GM12878 (cell line): ENCODE measurements around the gene TOGARAM1. TPM values are rescaled to one million over a fixed set of nuclear protein-coding genes. Genes with fewer than 3 reads are reported as not detected.
A peak's percentile ranks its signal among the peaks of the same experiment; 100 is the strongest.

Experiments
- ATAC-seq: fragments of 200-7000 bp; cut with Tn5 transposase; 3 replicates; pipeline ENCODE4 v1.9.1; 2020; ENCODE audit warnings: mild to moderate bottlenecking, moderate library complexity
- BruUV-seq: library from RNA; stranded (reverse); fragments of 400-500 nt; replicated peaks from 2 replicates; lab custom pipeline; 2021; lab: Mats Ljungman, UMichigan
- CTCF ChIA-PET: fragments of 300-600 bp; sonication (Branson Sonifier 250); formaldehyde crosslinking; extraction: SDS; loops from one replicate; lab custom pipeline; 2021; ENCODE audit warnings: inconsistent platforms; lab: Yijun Ruan, JAX
- POLR2A ChIA-PET: fragments of 350-600 bp; formaldehyde crosslinking; extraction: SDS; loops from one replicate; lab custom pipeline; 2021; ENCODE audit warnings: inconsistent platforms; lab: Charles Lee
- RAD21 ChIA-PET: fragments of 300-600 bp; sonication (Branson Sonifier 250); formaldehyde crosslinking; loops from one replicate; lab custom pipeline; 2023; ENCODE audit warnings: antibody characterized with exemption; ENCODE audit not compliant: unreplicated experiment; lab: Charles Lee
- SMC1A ChIA-PET: fragments of 300-600 bp; sonication (Branson Sonifier 250); formaldehyde crosslinking; loops from one replicate; lab custom pipeline; 2023; ENCODE audit not compliant: unreplicated experiment, uncharacterized antibody; lab: Charles Lee
- DNase-seq: peaks from one replicate; pipeline ENCODE4 v3.0.0-alpha.2; 2011; ENCODE audit warnings: low read depth, low spot score
- FAIRE-seq: peaks from 3 replicates; lab custom pipeline; 2011; peaks lifted over from hg19 to GRCh38; lab: Jason Lieb, UNC
- H2AFZ ChIP-seq: 2 replicates; pipeline ENCODE4 v1.6.0; 2011; ENCODE audit warnings: low read depth, low read length, control low read depth; ENCODE audit not compliant: control insufficient read depth
- H3K27ac ChIP-seq: 2 replicates; pipeline ENCODE4 v1.5.1; 2011; ENCODE audit warnings: control low read depth; ENCODE audit not compliant: control insufficient read depth, insufficient read depth
- H3K27me3 ChIP-seq, 2 experiments: replicated peaks in 1 of 2; 2 replicates each; pipeline versions ENCODE4 v1.6.0 to v1.6.1; 2011; ENCODE audit warnings: low read length in 1 of 2; ENCODE audit not compliant: control insufficient read depth in 2 of 2, insufficient read depth in 2 of 2
- H3K36me3 ChIP-seq, 2 experiments: 2 replicates each; pipeline ENCODE4 v1.5.1; 2011; ENCODE audit warnings: low read length in 1 of 2; ENCODE audit not compliant: control insufficient read depth in 2 of 2, insufficient read depth in 2 of 2
- H3K4me1 ChIP-seq: 2 replicates; pipeline ENCODE4 v1.6.1; 2011; ENCODE audit warnings: mild to moderate bottlenecking, low read length, moderate library complexity, mixed read lengths; ENCODE audit not compliant: control insufficient read depth, insufficient read depth
- H3K4me2 ChIP-seq: 2 replicates; pipeline ENCODE4 v1.6.0; 2011; ENCODE audit warnings: control low read depth; ENCODE audit not compliant: control insufficient read depth, insufficient read depth
- H3K4me3 ChIP-seq: fragments of 200-600 bp; sonication (generic); 2 replicates; pipeline ENCODE4 v1.5.1; 2016
- H3K79me2 ChIP-seq: 2 replicates; pipeline ENCODE4 v1.6.0; 2011; ENCODE audit warnings: low read length; ENCODE audit not compliant: control insufficient read depth, insufficient read depth
- H3K9ac ChIP-seq: 2 replicates; pipeline ENCODE4 v1.8.0; 2011; ENCODE audit warnings: low read length, control low read depth, mixed read lengths; ENCODE audit not compliant: control insufficient read depth, insufficient read depth
- H3K9me3 ChIP-seq: replicated peaks from 3 replicates; pipeline ENCODE4 v1.5.1; 2011; ENCODE audit warnings: mild to moderate bottlenecking, low read length; ENCODE audit not compliant: control insufficient read depth, insufficient read depth
- H4K20me1 ChIP-seq: 2 replicates; pipeline ENCODE4 v1.6.0; 2011; ENCODE audit not compliant: control insufficient read depth, insufficient read depth
- CBX5 ChIP-seq: sonication (generic); IDR thresholded peaks from 2 replicates; pipeline ENCODE4 v1.6.1; 2016; ENCODE audit warnings: low read depth, moderate library complexity, mild to moderate bottlenecking, inconsistent platforms
- CREB1 ChIP-seq: IDR thresholded peaks from 2 replicates; pipeline ENCODE4 v1.6.1; 2012; ENCODE audit warnings: low read depth, mild to moderate bottlenecking, inconsistent platforms
- SIX5 ChIP-seq: IDR thresholded peaks from 2 replicates; pipeline ENCODE4 v1.6.1; 2011; ENCODE audit warnings: mild to moderate bottlenecking, low read depth, low read length, moderate library complexity; ENCODE audit not compliant: severe bottlenecking
- WGBS: methylation state at CpG from one replicate; pipeline ENCODE4 v1.1.6; 2016; ENCODE audit warnings: low lambda C conversion rate; ENCODE audit not compliant: insufficient replicate concordance, insufficient coverage; ENCODE audit errors: missing lambda C conversion rate; 5-methylcytosine and 5-hydroxymethylcytosine counted together
- in situ Hi-C: fragments of 300-500 bp; cut with MboI; formaldehyde crosslinking; loops from 9 replicates; pipeline ENCODE4 v1.14.3; 2018; ENCODE audit warnings: mixed read lengths
- intact Hi-C: fragments of 100-400 bp; cut with micrococcal nuclease; formaldehyde crosslinking; loops from one replicate; pipeline ENCODE4 v1.14.2; 2022; ENCODE audit not compliant: unreplicated experiment
- polyA plus RNA-seq, 11 experiments: library from polyadenylated mRNA; depleted of rRNA in 4 of 11; unstranded in 6 of 11; stranded (reverse) in 5 of 11; fragments of >200 nt; fragmentation: Nextera tagmentation in 4 of 11; fragmentation: Illumina TruSeq in 1 of 11; extraction: Ambion mirVana in 4 of 11; extraction: Trizol in 1 of 11; gene quantifications; 1 replicate in 1 of 11; 2 replicates in 10 of 11; pipeline versions ENCODE4 v1.2.1 to v1.2.3, GENCODE V29; 2011 to 2016; ENCODE audit warnings: inconsistent platforms in 2 of 11, missing spikeins in 2 of 11, low read depth in 1 of 11
- total RNA-seq, 4 experiments: library from RNA; depleted of rRNA in 3 of 4; stranded (reverse); fragments of >200 nt in 3 of 4; fragmentation: Illumina TruSeq in 1 of 4; extraction: Trizol in 1 of 4; gene quantifications; 2 replicates each; pipeline versions ENCODE4 v1.2.1 to v1.2.3, GENCODE V29; 2013 to 2021
- TF ChIP-seq, protein P1 (sequence below): fragments of 450-650 bp; IDR thresholded peaks from 2 replicates; pipeline ENCODE4 v1.6.1; 2016; ENCODE audit warnings: mild to moderate bottlenecking, moderate library complexity, borderline replicate concordance

The TOGARAM1 gene
- total and polyA plus RNA-seq, 10 of the 15 experiments (the other 5 are each of a cell fraction or from before 2014, with no cell fraction given), result 2.1 to 14.4 (median 7.2) TPM

- ChIA-PET RAD21 (interaction anchor here (0.9 to 1.9 kb wide), 10 partner anchors 12 to 290 kb away, joined by 3 to 6 read pairs (median 3); partner anchors contain the start of gene FKBP3), SMC1A (interaction anchor here (0.8 to 4.0 kb wide), 9 partner anchors 11 to 182 kb away, joined by 3 to 16 read pairs (median 4); partner anchors contain the start of gene PRPF39), CTCF (interaction anchor here (0.9 to 1.8 kb wide), 5 partner anchors 14 to 287 kb away, joined by 3 to 13 read pairs (median 4); partner anchors contain the start of gene FANCM), POLR2A (interaction anchor here (0.8 to 4.0 kb wide), 11 partner anchors 11 to 289 kb away, joined by 3 to 44 read pairs (median 6); partner anchors contain the start of genes FANCM, MIS18BP1 and PRPF39)
- no peaks in the 10 kb centered on the region for H3K27me3 ChIP-seq
- no peaks in the 10 kb centered on the region for H4K20me1 ChIP-seq
- peak overlapping the region; percentile 60 for H3K4me2 ChIP-seq
- peaks cover 95% of the 10 kb centered on the region for H3K79me2 ChIP-seq
- TF ChIP-seq, protein P1, sequence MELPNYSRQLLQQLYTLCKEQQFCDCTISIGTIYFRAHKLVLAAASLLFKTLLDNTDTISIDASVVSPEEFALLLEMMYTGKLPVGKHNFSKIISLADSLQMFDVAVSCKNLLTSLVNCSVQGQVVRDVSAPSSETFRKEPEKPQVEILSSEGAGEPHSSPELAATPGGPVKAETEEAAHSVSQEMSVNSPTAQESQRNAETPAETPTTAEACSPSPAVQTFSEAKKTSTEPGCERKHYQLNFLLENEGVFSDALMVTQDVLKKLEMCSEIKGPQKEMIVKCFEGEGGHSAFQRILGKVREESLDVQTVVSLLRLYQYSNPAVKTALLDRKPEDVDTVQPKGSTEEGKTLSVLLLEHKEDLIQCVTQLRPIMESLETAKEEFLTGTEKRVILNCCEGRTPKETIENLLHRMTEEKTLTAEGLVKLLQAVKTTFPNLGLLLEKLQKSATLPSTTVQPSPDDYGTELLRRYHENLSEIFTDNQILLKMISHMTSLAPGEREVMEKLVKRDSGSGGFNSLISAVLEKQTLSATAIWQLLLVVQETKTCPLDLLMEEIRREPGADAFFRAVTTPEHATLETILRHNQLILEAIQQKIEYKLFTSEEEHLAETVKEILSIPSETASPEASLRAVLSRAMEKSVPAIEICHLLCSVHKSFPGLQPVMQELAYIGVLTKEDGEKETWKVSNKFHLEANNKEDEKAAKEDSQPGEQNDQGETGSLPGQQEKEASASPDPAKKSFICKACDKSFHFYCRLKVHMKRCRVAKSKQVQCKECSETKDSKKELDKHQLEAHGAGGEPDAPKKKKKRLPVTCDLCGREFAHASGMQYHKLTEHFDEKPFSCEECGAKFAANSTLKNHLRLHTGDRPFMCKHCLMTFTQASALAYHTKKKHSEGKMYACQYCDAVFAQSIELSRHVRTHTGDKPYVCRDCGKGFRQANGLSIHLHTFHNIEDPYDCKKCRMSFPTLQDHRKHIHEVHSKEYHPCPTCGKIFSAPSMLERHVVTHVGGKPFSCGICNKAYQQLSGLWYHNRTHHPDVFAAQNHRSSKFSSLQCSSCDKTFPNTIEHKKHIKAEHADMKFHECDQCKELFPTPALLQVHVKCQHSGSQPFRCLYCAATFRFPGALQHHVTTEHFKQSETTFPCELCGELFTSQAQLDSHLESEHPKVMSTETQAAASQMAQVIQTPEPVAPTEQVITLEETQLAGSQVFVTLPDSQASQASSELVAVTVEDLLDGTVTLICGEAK, result no peak
- no peak for TF ChIP-seq SIX5
- no peak for TF ChIP-seq CREB1
- TF ChIP-seq CBX5, result 0 out of 2 replicates have a peak, but pooled peaks have one; percentile 1
- H3K36me3 ChIP-seq, result no peaks in the 10 kb centered on the region
- DNase-seq (no peak), ATAC-seq (peak; percentile 7; the same call in 2 of the 3 replicates), FAIRE-seq (no peak)
- 4% methylated on average over 13 of the region's 13 CpGs for WGBS
- peak overlapping the region; percentile 94 for H2AFZ ChIP-seq
- intact Hi-C loops (loop anchor here (2.0 kb wide), 1 partner anchor 66 kb away; a partner anchor contains a TSS), in situ Hi-C loops (loop anchor here (5.0 kb wide), 2 partner anchors 174 to 284 kb away; partner anchors contain the start of gene FANCM)
- peak overlapping the region; percentile 95 for H3K4me3 ChIP-seq
- no peaks in the 10 kb centered on the region for H3K9me3 ChIP-seq
- no peaks in the 10 kb centered on the region for H3K4me1 ChIP-seq
- peak overlapping the region; percentile 72 for H3K27ac ChIP-seq
- no TSS peak for BruUV-seq
- H3K9ac ChIP-seq, result peak overlapping the region; percentile 78
Observed at GRCh38 chr14:44963044-44963528, 1.1 kb downstream of the TOGARAM1 start.
